A673 (cell line): ENCODE results near the gene HSF5. TPM values are rescaled to one million over a fixed set of nuclear protein-coding genes. Genes with fewer than 3 reads are reported as not detected.
A peak's percentile ranks its signal among the peaks of the same experiment; 100 is the strongest.

Source experiments
- BruUV-seq: library from RNA; stranded (reverse); fragments of 400-500 nt; replicated peaks from 2 replicates; lab custom pipeline; 2021; lab: Mats Ljungman, UMichigan
- CTCF ChIA-PET: fragments of 300-600 bp; sonication (Branson Sonifier 250); formaldehyde crosslinking; loops from one replicate; lab custom pipeline; 2022; ENCODE audit warnings: antibody characterized with exemption; lab: Charles Lee
- POLR2A ChIA-PET: fragments of 300-600 bp; sonication (Branson Sonifier 250); formaldehyde crosslinking; loops from one replicate; lab custom pipeline; 2022; ENCODE audit warnings: antibody characterized with exemption; ENCODE audit not compliant: low non-redundant PET; lab: Charles Lee
- DNase-seq: peaks from one replicate; pipeline ENCODE4 v3.0.0-alpha.2; 2015; ENCODE audit warnings: low spot score
- H3K27ac ChIP-seq: fragments of 200-600 bp; sonication (generic); 2 replicates; pipeline ENCODE4 v1.5.1; 2016; ENCODE audit warnings: mixed run types, low read depth, mild to moderate bottlenecking, mixed read lengths, antibody characterized with exemption, low read length; ENCODE audit not compliant: poor library complexity, severe bottlenecking
- H3K27me3 ChIP-seq: fragments of 200-600 bp; sonication (generic); replicated peaks from 2 replicates; pipeline ENCODE4 v1.6.1; 2017; ENCODE audit warnings: mixed run types, low read depth, mild to moderate bottlenecking, mixed read lengths, antibody characterized with exemption, low read length; ENCODE audit not compliant: insufficient read depth, poor library complexity
- H3K36me3 ChIP-seq: fragments of 200-600 bp; sonication (generic); 2 replicates; pipeline ENCODE4 v1.6.1; 2016; ENCODE audit warnings: mixed run types, mild to moderate bottlenecking, mixed read lengths, antibody characterized with exemption, low read length; ENCODE audit not compliant: insufficient read depth, poor library complexity, severe bottlenecking
- H3K4me1 ChIP-seq: fragments of 200-600 bp; sonication (generic); 2 replicates; pipeline ENCODE4 v1.6.1; 2017; ENCODE audit warnings: mixed run types, mild to moderate bottlenecking, mixed read lengths, antibody characterized with exemption, low read length; ENCODE audit not compliant: insufficient read depth, poor library complexity, severe bottlenecking
- H3K4me3 ChIP-seq: fragments of 200-600 bp; sonication (generic); 2 replicates; pipeline ENCODE4 v1.5.1; 2016; ENCODE audit warnings: low read depth, mixed run types, mild to moderate bottlenecking, mixed read lengths, low read length; ENCODE audit not compliant: poor library complexity, severe bottlenecking
- H3K9me3 ChIP-seq: fragments of 200-600 bp; sonication (generic); 2 replicates; pipeline ENCODE4 v1.6.1; 2016; ENCODE audit warnings: mixed run types, low read depth, mild to moderate bottlenecking, mixed read lengths, antibody characterized with exemption, low read length; ENCODE audit not compliant: poor library complexity, severe bottlenecking
- CTCF ChIP-seq: fragments of 300-800, 200-600 bp; sonication (generic); conservative IDR thresholded peaks from 2 replicates; pipeline ENCODE4 v1.5.1; 2017; ENCODE audit warnings: low read depth, mild to moderate bottlenecking, antibody characterized with exemption, low read length, moderate library complexity, mixed read lengths
- EZH2 ChIP-seq: fragments of 200-600 bp; sonication (generic); IDR thresholded peaks from 2 replicates; pipeline ENCODE4 v1.6.1; 2017; ENCODE audit warnings: borderline replicate concordance, low read depth, mild to moderate bottlenecking, mixed read lengths, antibody characterized with exemption, low read length; ENCODE audit not compliant: poor library complexity, severe bottlenecking
- intact Hi-C: fragments of 100-400 bp; cut with micrococcal nuclease; formaldehyde crosslinking; loops from one replicate; pipeline ENCODE4 v1.10.0; 2022; ENCODE audit not compliant: unreplicated experiment
- total RNA-seq: library from RNA; stranded (reverse); gene quantifications from 2 replicates; pipeline ENCODE4 v1.2.3, GENCODE V29; 2021

HSF5 gene
- total RNA-seq, 1 experiment from 2014 or later, result 0.06 TPM

- no peak for TF ChIP-seq EZH2
- no peak for TF ChIP-seq CTCF
- BruUV-seq, result no TSS peak
- intact Hi-C loops, result no loop called here
- H3K27me3 ChIP-seq, result peaks cover 3% of the 10 kb centered on the region
- CTCF ChIA-PET, result no interaction called here
- DNase-seq, result no peak
- no peaks in the 10 kb centered on the region for H3K36me3 ChIP-seq
- H3K4me3 ChIP-seq, result no peak overlapping the region
- no peaks in the 10 kb centered on the region for H3K4me1 ChIP-seq
- POLR2A ChIA-PET, result no interaction called here
- H3K9me3 ChIP-seq, result no peaks in the 10 kb centered on the region
- H3K27ac ChIP-seq, result no peak overlapping the region
Observed at GRCh38 chr17:58533616-58534188, 45.5 kb upstream of the HSF5 start.

GRCh38 chr17:58532555-58532951 lies 44.3 kb upstream of the HSF5 start:
- H3K9me3 ChIP-seq, result no peaks in the 10 kb centered on the region
- BruUV-seq, result no TSS peak
- ChIA-PET CTCF (no interaction called here), POLR2A (no interaction called here)
- intact Hi-C loops, result no loop called here
- H3K4me1 ChIP-seq, result no peaks in the 10 kb centered on the region
- H3K36me3 ChIP-seq, result no peaks in the 10 kb centered on the region
- TF ChIP-seq CTCF, result no peak
- no peaks in the 10 kb centered on the region for H3K27me3 ChIP-seq
- H3K27ac ChIP-seq, result no peak overlapping the region
- H3K4me3 ChIP-seq, result peak overlapping the region; percentile 46
- no peak for DNase-seq

- TF ChIP-seq EZH2, result no peak
- TF ChIP-seq CTCF, result no peak
- ChIA-PET POLR2A (interaction anchor here (0.6 kb wide), 1 partner anchor 252 kb away, joined by 3 read pairs; no protein-coding TSS in a partner anchor), CTCF (no interaction called here)
- peak overlapping the region; percentile 46 for H3K4me3 ChIP-seq
- H3K27ac ChIP-seq, result no peak overlapping the region
- intact Hi-C loops, result no loop called here
- no peaks in the 10 kb centered on the region for H3K36me3 ChIP-seq
- DNase-seq, result peak; percentile 23
- no TSS peak for BruUV-seq
- H3K9me3 ChIP-seq, result no peaks in the 10 kb centered on the region
- no peaks in the 10 kb centered on the region for H3K27me3 ChIP-seq
- no peaks in the 10 kb centered on the region for H3K4me1 ChIP-seq
Observed at GRCh38 chr17:58531661-58532554, 43.7 kb upstream of the HSF5 start.
